HTR-8/SVneo (cell line): ENCODE measurements around the gene CYB561D2.
A peak's percentile ranks its signal among the peaks of the same experiment; 100 is the strongest.

Experiments
- DNase-seq: peaks from one replicate; pipeline ENCODE4 v3.0.0; 2011; ENCODE audit warnings: low spot score, mixed read lengths; ENCODE audit not compliant: insufficient read length
- FAIRE-seq: peaks from 2 replicates; lab custom pipeline; 2011; peaks lifted over from hg19 to GRCh38; lab: Jason Lieb, UNC

Gene CYB561D2

GRCh38 chr3:50322386-50323091 is 28.1 kb upstream of the CYB561D2 start, which contains the start of gene HYAL2:
HYAL2 (minus strand) TSS chr3:50322745; CDS start chr3:50320489, 2,256 bp downstream.
- FAIRE-seq (no peak), DNase-seq (no peak)

GRCh38 chr3:50323092-50323600 is 27.5 kb upstream of the CYB561D2 start:
- FAIRE-seq = no peak

DNA sequence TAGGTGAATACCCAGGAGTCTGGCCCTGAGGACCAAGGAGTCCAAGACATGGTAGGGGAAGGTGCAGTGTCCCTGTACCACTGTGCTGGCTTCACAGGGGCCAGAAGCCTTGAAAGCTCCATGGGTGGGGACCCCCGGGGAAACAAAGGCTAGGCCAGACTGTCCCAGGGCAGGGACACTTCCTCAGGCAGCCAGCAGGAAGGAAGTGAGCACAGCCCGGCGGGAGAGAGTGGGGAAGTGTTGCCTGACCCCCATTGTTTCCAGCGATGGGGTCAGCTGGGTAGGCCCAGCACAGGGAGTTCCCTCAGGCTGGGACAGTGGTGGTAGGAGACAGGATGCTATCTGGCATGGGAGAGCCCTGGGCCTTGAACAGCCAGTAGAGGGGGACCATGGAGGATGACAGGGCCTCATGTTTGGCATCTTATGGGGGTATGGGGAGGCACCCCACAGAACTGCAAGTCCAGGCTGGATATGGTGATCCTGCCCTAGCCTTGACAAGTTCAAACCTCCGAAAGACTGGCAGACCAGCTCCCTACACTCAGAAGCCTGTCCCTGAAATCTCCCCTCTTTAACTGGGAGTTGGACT is 27.0 kb upstream of the CYB561D2 start:
- DNase-seq (no peak), FAIRE-seq (no peak)

More at GRCh38 chr3:50323092-50323600, 27.5 kb upstream of the CYB561D2 start:
- no peak for DNase-seq

- DNase-seq (no peak), FAIRE-seq (peak; percentile 86)
These were observed 26.1 kb upstream of the CYB561D2 start for GRCh38 chr3:50324351-50325112.

DNA sequence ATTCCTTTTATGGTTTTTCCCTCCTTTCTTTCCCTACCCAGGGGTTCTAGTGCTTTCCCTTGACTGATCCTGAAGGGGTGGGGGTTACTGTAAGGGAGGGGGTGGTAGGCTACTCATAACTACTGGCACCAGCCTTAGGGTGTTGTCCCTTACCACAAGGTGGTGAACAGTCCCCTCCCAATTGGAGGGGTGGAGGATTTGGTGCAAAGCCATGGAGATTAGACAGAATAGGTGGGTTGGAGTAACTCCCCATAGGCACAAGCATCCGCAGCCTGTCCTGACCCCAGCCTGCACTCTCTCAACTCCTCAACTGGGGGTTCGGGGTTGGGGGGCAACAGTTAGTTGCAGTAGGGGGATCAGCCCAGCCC is 25.6 kb upstream of the CYB561D2 start:
- no peak for FAIRE-seq

GRCh38 chr3:50325497-50326181 is 25.0 kb upstream of the CYB561D2 start:
- FAIRE-seq (no peak), DNase-seq (no peak)

More for the DNA sequence above, 25.6 kb upstream of the CYB561D2 start:
- DNase-seq = no peak

GRCh38 chr3:50326182-50326541 is 24.5 kb upstream of the CYB561D2 start:
- FAIRE-seq = no peak
- DNase-seq = no peak

- DNase-seq = no peak
- FAIRE-seq = no peak
These were observed 23.5 kb upstream of the CYB561D2 start for GRCh38 chr3:50327129-50327528.

DNA sequence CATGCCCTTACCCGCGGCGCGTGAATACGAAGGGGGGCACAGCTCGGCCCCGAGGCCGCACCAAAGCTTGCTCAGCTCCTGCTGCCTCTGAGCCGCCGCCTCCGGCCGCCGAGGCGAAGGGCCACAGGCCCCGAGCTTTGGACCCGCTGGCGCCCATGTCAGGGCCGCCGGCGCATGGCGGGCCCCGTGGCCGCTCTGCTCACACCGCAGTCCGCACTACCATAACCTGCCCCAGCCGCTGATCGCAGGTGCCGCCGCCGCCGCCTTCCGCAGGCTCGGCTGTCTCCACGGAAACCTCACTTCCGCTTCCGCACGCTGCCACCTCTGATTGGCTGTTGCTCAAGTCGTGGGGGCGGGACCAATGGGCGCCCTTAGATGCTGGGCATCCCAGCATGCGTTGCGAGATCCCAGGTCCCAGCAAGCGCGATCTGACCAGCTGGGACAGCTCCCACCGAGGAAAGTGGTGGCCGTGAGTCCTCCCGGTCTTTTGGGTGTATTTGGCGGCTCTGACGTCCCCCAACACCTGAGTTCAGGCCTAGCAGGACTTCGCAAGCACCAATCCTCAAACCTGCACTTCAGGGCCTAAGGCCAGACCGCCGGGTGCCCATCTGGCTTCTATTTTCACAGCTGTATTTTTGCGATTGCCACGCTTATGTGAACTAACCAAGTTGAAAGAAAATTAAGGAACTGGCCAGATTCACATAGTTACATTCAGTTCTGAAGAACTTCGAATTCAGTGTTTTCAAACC is 22.5 kb upstream of the CYB561D2 start, which contains the start of gene TUSC2:
Gene TUSC2 (minus strand): TSS at position 281 of the 749 bp plus-strand sequence. CDS start 124 bp downstream, at position 157.
- FAIRE-seq (peak; percentile 98), DNase-seq (peak; percentile 96)

DNA sequence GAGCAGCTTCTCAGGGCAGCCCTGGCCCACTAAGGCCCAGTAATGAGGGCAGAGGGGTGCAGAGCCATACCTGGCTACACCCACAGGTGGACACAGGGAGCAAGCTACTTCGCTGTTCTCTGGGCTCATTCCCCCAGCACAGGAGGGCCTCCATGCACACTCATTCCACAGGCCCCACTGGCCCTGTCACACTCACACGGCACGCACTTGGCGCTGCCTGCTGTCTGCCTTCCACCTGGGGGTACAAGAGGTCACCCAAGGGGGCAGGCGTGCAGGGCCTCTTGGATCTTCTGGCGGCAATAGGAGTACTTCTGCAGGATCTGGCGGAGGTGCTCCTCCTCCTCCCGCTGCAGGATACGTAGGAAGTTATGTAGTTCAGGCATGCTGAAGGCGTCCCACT is 20.3 kb upstream of the CYB561D2 start:
- no peak for DNase-seq
- FAIRE-seq = no peak

- DNase-seq = no peak
These were observed 19.2 kb upstream of the CYB561D2 start for GRCh38 chr3:50331364-50331907.

GRCh38 chr3:50333744-50334328 is 16.8 kb upstream of the CYB561D2 start:
- DNase-seq = no peak

More at GRCh38 chr3:50331364-50331907, 19.2 kb upstream of the CYB561D2 start:
- FAIRE-seq = no peak

GRCh38 chr3:50334339-50335075 is 16.2 kb upstream of the CYB561D2 start:
- DNase-seq = no peak
- FAIRE-seq = no peak

More at GRCh38 chr3:50333744-50334328, 16.8 kb upstream of the CYB561D2 start:
- FAIRE-seq = no peak

DNA sequence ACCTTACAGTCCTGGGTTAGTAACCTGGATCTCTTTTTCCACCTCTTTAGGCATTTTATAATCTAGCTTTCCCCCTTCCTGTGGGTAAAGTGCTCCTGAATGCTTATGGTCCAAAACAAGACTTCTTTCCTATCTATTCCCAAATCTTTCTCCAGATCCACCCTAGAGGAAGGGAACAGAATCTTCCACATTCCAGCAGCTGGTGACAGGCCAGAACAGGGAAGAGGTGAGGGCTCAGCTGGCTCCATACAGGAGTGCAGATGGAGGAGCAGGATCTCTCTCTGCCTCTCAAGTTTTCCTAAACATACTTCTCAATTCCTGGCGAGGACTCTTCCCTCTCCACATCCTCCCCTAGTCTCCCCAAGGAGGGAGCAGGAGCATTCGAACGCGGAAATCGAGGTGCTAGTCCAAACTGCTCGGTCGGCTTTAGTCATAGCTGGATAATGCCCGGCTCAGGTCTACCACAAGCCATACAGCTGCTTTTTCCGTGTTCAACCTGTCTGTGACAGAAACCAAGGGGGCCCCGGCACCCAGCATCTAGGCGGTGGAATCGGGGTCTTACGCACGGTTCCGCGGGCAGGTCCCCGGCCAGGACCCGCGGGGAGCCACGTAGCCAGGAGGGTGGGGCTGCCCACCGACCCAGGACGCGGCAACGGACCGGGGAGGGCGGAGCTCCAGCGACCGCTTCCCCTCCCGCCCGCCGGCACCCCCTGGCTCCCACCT is 14.0 kb upstream of the CYB561D2 start:
- DNase-seq = no peak
- no peak for FAIRE-seq

DNA sequence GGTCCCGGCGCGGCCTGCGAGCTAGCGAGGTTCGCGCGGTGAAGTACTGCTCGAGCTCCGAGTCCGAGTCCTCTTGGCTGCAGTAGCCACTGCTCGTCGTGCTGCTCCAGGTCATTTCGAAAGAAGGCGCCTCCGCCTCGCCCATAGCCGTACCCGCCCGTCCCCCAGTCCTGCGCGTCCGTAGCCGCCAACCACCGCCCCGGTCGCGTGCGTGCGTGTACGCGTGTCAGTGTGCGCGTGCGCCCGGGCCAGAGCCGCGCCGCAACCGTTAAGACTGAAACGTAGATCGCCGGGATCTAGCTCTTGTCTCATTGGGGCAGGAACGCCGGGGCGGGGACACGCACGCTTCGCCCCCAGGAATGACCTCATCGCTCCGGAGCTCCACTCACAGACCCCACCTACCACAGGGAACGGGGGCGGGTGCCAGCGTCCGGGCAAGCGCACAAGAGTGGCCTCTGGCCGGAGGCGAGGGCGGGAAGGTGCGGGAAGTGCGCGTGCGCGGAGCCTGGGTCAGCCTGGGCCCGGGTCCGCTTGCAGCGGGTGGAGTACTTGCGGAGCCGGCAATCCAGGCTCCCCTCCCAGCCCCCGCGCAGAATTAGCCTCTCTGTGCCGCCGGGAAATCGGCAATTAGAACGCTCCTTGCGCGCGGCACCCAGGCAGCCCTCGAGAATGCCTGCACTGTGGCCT is 13.3 kb upstream of the CYB561D2 start:
- DNase-seq (peak; percentile 99), FAIRE-seq (peak; percentile 99)

- DNase-seq (no peak), FAIRE-seq (no peak)
These were observed 11.7 kb upstream of the CYB561D2 start for GRCh38 chr3:50338965-50339364.
